Suppressor macrophage (primary cell): ENCODE measurements around the gene ARHGAP8.

Experiments used
- DNase-seq, 4 experiments: peaks; one replicate each; pipeline ENCODE4 v3.0.0-alpha.2; 2020 to 2022

The ARHGAP8 gene

DNA sequence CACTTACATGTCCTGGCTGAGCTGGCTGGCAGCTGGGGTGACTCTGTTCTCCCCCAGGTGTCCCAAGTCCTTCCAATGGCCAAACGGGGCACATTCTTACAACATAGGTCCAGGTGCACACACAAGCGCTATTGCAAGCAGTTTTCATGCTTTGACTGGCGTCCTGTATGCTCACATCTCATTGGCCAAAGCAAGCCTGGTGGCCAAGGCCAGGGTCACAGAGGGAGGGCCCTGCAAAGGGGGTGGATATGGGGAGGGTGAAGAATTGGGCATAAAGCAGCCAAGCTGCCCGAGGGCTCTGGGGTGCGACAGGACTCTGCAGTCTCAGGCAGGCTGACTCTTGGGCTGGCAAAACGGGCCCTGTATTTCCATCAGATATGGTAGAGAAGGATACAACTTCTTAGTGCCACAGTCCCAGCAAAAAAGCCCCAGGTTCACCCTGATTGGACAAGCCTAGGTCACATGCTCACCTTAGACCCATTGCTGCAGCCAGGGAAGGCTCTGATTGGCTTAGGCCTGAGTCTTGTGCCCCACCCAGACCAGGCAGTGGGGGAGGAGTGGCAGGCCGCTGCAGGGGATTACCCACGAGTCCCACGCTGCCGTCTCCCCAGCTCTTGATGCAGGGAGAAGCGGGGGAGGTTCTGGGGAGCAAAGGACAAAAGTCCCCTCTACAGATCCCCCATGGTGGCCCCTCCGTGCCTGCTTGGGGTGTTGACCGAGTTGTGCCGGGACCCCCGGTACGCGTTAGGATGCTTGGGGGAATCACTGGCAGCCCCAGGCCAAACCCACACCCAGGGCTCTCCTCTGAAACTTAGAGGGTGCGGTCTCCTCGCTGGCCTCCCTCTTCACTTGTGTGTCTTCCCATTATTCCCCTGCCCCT lies 110.8 kb downstream of the ARHGAP8 start:
- no peak for DNase-seq

DNA sequence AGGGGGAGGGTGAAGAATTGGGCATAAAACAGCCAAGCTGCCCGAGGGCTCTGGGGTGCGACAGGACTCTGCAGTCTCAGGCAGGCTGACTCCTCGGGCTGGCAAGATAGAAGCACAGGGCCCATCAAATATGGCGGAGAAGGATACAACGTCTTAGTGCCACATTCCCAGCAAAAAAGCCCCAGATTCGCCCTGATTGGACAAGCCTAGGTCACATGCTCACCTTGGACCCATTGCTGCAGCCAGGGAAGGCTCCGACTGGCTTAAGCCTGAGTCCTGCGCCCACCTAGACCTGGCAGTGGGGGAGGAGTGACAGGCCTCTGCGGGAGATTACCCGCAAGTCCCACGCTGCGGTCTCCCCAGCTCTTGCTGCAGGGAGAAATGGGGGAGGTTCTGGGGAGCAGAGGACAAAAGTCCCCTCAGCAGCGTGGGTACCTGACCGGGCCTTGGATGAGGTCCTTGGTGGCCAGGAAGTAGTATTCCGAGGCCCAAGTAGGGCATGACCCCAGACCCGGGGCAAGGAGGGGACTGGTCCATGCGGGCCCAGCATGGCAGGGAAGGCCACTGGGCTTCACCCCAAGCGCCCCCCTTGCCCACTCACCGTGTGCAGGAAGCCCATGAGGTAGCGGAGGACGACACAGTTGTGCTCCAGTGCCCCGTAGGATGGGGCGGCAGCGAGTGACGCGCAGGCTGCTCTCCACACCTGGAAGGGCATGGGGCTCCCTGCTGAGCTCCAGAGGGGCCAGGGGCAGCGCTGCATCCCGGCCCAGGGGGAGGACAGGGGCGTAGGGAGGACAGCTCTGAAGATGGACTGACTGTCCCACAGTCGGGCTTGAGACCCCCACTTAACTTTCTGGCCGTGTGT lies 113.0 kb downstream of the ARHGAP8 start:
- no peak for DNase-seq

DNA sequence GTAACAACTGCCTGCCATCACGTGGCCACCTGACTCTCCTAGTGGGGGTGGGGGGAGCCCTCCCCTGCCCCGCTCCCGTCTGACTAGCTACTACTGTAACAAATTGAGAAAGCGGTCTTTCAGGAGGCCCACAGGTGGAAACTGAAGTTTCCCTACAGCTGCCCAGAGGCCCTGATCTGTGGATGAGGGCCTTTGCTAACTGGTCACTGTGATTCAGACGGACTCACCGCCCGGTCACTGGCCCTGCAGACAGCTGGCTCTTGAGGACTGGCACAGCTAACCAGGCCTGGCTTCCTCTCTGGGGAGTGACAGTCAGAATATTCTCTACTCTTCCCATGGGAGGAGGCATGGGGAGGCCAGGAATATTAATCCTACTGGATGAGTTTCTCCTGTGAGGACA lies 116.8 kb downstream of the ARHGAP8 start:
- no peak for DNase-seq

DNA sequence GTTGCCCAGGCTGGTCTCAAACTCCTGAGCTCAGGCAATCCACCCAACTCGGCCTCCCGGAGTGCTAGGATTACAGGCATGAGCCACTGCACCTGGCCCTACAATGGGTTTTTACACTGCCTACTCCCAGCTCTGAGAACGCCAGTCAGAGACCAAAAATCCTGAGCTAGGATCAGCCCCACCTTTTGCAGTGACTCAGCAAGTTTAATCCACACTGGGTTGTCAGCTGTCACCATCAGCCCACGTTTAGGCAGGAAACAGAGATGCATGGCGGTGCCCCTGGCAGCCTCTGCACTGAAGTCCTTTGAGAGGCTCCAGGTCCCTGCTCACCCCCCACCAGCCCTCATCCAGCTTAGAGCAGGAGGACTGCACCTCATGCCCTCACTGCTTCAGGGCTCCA lies 117.6 kb downstream of the ARHGAP8 start:
- peak in 2 of 4 experiments; percentile 6 to 9 for DNase-seq

DNA sequence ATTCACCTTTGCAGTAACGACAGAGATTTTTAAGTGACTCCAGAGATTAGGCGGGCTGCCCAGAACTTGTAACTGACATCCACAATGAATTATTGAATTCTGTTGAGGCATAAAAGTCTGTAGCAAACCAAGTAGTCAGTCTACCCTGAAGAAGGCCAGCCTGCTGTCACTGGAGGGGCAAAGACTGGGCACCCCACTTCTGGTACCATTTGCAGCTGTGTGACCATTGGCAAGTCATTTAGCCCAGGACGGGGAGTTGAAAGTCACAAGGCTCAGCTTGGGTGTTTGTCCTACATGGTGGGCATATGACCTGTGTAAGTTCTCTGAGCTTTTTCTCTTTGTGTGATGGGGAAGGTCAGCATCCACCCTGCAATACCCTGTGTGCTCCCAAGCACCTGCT lies 119.4 kb downstream of the ARHGAP8 start:
- DNase-seq = no peak

DNA sequence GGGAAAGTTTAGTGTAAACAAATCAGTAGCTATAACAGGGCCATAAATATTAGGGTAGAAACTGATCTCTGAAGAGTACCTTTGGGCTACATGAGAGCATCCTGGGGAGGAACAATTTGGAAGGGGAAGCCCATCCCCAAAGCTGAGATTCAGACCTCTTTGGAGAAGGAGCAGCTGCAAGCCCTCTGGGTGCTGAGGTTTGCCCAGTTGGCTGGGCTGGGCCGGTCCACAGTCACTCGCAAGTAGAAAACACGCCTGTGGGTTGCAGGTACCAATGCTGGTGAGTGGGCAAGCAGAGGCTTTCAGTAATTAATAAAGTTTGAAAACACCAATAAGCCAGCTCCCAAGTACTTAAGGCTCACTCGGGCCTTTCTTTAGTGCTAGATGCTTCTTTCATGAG lies 124.5 kb downstream of the ARHGAP8 start:
- no peak for DNase-seq

DNA sequence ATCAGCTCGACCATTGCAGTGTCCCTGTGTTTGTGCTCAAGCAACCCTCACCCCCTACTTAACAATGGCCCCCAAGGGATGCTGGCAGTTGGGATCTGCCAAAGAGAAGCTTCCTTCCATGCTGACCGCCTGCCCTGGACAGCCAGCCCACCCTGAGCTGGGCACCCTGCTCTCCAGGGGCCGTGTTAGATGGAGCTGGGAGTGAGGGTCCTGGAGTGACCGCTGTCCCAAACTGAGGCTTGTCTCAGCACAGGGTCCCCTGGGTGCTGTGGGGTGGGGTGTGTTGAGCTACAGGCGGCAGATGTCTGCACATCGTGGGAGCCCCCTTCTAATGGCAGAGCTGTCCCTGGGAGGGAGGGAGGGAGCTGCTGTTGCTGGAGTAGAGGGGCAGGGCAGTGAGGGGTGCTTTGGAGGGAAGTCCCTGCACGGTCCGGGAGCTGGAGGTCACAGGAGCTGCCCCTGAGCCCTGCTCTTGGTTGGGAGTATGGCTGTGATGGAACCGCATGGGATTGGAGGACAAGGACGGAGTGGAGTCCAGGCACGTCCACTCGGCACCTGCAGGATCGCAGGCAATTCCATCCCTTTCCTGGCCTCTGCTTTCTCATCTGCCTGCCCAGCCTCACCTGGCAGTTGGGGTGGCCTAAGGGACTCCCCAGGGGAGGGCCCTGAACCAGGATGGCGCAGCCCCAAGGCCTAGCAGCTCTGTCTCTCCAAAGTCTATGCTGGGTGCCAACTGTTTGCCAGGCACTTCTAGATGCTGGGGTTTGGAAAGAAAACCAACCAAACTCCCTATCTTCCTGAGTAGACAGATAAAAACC lies 126.3 kb downstream of the ARHGAP8 start:
- DNase-seq = no peak

DNA sequence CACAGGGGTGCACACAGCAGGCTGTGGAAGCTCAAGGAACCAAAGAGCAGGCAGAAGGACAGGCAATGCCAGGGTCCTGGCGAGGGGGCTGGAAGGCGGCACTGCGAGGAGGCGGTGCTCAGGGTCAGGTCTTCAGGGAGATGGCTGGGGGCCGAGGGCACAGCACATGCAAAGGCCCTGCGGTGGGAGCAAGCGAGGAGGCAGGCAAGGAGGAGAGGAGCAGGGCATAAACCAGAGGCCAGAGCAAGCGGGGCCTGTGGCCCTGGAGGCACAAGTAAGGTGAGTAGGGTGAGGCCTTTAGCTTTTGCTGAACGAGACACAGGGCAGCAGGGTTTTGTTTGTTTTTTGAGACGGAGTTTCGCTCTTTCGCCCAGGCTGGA lies 126.9 kb downstream of the ARHGAP8 start:
- DNase-seq = no peak

DNA sequence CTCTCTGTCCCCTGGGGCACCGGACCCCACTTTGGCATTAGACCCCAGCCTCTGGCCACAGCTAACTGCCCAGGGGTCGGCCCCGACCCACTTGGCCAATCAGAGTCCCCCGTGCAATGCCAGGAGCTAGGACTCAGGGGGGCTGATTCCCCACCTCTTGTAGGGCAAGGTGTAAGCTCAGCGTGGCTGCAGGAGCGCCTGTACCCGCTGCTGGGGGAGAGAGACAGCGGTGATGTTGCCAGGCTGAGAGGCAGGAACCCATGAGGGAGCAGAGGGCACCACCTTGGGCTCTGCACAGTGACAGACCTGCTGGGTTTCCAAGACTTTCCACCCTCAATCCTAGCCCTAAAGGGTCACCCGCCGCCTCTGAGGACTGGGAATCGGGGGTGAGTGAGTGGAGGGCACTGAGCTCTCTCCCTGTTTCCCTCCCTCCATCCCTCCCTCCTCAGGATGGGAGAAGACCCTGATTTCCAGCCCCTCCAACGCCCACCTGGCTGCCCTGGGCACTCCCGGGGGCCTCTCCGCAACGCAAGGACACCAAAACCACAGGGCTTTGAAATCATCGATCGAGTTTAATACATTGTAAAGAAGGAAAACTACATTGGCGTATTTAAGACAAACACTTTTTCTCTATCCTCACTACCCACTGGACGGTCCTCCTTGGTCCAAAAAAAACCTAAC lies 128.4 kb downstream of the ARHGAP8 start:
- DNase-seq = no peak

DNA sequence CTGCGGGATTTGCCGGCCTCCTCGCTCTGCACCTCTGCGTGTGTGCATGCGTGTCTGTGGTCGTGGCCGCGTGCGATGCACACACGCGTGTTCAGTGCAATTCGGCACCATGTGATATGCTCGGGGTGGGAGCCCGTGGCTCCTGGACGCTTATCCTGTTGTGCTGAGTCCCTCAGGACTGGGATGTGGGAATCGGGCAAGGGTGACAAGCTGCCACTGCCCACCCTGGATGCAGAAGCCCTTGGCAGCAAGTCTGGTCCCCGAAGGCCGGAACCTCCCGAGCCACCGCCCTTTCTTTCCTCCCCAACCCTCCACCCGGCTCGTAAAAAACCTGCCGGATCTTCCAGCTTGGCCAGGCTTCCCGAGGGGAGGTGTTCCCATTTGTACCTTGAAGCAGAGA lies 129.2 kb downstream of the ARHGAP8 start:
- no peak for DNase-seq

DNA sequence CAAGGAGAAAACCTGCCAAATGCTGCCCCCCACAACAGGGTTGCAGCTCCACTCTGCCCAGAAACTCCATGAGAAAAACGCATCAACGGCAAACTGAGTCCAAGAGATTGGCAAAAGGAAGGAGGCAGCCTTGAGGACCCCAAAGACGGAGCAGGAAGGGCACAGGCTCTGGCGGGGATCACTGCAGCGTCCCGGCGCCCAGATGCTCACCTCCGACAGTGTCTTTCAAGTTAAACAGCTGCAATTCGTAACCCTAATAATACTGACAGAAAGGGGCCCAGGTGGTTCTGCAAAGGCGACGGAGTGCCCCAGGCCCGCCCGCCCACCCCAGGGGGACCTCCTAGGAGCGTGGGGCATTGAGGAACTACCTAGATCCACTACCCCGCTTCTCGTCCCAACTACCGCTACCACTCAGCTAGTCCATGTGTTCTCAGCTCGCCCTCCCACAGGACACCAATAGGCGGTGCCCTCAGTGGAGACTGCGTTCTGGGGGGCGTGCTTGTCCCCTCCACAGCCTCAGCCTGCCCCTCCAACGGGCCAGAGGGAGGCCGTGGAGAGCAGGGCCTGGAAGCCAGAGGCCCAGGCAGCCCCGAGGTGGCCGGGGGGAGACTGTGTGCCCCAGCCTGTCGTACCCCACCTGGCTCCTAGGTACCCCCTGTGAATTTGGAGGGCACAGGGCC lies 130.0 kb downstream of the ARHGAP8 start:
- DNase-seq = no peak

DNA sequence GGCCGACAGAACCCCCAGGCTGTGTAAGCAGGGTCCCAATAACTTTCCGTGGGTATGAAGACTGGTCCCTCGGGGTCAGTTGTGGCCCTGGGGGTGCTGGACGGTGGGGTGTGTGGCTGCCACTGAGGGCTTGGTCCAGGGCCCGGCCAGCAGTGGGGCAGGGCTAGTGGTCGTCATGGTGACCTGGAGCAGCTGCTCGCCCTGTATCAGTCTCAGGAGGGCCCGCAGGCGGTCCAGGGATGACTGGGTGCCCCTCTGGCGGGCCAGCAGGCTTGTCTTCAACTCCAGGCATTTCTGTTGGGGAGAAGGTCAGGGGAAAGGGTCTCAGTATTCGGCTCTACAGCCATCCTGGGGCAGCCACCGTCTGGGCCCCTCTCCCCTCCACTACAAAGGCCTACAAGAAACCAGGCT lies 130.6 kb downstream of the ARHGAP8 start:
- DNase-seq = no peak

DNA sequence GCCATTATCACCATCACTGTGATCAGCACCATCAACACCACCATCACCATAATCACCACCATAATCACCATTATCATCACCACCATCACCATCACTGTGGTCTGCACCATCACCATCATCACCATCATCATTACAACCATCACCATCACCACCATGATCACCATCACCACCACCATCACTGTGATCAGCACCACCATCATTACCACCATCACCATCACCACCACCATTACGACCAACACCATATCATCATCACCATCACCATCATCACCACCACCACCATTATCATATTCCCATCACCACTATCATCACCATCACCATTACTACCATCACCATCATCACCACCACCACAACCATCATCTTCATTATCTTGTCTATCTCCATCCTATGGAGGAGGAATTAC lies 132.2 kb downstream of the ARHGAP8 start:
- DNase-seq = no peak

DNA sequence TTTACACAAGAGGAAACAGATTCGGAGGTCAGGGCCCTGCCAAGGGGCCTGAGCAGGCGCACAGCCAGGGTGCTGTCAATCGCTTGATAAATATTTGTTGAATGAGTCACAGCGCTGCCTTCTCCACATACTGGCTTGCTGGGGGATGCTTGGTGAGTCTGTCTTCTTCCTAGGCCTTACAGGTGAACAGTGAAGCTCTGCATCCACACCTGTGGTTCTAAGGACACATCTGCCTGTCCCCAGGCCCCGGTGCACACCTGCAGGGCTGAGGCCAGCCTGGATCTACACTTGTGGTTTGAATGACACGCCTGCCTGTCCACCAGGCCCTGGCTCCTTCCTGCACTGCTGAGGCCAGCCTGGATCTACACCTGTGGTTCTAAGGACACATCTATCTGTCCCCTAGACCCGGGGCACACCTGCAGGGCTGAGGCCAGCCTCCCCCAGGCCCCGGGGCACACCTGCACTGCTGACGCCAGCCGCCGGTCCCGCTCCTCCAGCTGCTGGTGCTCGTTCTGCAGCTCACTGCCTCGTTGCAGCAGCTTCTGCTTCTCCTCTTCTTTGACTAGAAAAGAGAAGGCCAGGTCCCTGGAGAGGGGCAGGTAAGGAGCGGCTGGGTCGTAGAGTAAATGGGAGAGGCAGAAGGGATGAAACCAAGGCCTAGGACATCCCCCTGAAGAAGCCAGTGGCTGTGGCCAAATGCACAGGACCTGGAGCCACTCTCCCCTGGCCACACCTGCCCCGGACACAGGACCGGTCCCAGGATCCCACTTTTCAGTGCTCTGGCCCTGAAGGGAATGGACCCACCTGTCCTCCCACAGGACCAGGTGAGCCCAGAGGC lies 132.8 kb downstream of the ARHGAP8 start:
- DNase-seq = no peak

DNA sequence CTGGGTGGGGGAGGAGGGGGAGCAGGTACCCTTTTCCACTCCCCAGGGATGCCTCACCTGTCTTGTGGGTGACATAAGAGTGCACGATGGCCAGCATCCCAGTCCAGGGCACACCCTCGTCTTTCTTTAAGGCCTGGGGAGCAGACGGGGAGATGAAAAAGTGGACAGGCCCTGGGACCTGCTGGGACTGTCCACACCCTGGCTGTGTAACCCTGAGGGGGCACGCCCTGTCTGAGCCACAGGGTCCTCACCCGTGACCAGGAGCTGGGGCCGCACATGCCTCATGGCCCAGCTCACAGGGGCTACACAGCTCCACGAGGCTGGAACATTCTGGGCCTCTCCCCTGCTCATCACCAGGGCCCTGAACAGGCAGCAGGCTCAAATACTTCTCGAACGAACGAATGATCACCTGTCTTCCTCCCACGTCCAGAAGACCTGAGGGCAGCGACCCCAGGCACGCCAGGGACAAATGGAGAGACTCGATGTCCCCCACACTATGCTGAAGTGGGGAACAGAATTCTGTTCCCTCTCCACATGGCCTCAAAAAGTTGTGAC lies 133.5 kb downstream of the ARHGAP8 start:
- DNase-seq = no peak

DNA sequence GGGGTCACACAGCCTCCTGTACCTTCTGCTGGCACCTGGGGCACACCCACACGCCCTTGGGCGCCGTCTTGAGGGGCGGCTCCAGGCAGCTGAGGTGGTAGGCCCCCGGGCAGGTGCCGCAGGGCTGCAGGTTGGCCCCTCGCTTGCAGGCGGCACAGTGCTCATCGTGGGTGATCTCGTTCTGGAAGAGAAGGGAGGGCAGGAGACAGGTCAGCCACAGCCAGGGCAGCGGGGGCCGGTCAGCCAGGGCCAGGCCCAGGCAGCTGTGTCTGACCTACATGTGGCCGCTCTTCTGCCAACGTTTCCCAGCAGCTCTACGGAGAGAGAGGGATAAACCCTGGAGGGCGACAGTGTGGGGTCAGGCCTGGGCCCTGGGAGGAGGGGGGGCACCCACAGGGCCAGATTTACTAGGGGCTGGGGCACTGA lies 135.6 kb downstream of the ARHGAP8 start:
- no peak for DNase-seq

DNA sequence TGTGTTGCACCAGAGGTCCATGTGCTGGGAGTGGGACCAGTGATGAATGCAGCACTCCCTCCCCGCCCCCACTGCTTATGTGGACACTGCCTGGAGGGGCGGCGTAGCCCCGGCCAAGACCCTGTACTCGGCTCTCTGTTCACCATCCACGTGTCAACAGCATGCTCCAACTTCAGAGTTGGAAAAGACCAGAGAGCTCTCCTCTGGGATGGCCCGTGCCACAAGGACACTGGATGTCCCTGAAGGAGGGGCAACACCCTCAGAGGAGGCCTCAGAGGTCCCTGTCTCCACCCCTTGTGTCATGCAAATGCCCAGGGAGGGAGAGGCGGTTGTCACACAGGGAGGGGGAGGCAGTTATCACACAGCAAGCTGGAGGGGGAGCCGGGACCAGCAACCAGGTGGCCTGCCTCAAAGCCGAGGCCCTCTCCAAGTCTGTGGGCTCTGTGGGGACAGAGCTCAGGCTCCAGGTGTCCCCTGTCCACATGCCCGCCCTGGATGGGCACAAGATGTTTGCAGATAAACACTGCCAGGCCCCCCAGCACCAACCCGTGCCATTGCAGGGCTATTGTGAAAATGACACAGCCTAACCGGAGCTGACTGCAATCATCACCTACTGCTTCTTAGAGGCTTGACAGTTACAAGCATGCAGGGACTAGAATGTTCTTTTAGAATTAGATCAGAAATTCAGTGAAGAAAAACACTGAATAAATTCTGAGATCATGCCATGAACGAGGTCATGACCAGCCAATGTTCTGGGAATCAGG lies 136.3 kb downstream of the ARHGAP8 start:
- no peak for DNase-seq

DNA sequence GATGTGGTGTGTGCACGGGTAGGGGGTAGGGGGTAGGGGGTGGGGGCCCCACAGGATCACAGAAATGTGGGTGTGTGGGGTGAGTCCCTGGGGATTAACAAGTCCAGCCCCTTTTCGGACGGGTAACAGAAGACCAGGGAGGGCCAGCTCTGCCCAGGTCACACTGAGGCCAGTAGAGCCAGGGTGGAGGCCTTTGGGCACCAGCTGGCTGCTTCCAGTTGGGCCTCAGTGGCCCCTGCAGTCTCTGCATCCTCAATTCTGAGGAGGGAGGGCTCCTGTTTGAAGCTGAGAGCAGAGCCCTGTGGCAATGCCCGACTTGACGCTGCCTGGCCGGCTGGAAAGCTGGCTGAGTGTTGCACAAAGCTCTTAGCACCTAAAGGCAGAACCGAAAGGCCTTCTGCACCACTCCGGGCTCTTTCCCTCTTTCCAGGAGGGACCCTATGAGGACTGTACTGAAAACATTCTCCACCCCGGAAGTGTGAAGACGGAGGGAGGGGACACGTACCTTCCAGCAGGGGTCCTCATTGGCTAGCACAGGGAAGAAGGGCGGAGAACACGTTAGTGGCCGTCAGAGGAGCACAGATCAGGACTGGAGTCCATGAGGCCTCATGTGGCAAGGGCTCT lies 137.0 kb downstream of the ARHGAP8 start:
- DNase-seq = no peak
